ENCODE data around the gene TMCO1. TPM values are rescaled to one million over a fixed set of nuclear protein-coding genes. Genes with fewer than 3 reads are reported as not detected.
A peak's percentile ranks its signal among the peaks of the same experiment; 100 is the strongest.
"Not testable (repeated sequence)": the region's sequence is repeated elsewhere in the genome, so short reads cannot be mapped to it uniquely, and the experiment has no call there.

TMCO1 gene, protein sequence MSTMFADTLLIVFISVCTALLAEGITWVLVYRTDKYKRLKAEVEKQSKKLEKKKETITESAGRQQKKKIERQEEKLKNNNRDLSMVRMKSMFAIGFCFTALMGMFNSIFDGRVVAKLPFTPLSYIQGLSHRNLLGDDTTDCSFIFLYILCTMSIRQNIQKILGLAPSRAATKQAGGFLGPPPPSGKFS
- total RNA-seq: 10 to 100 TPM; 50.8 to 62.5 (median 53.2) TPM

DNA sequence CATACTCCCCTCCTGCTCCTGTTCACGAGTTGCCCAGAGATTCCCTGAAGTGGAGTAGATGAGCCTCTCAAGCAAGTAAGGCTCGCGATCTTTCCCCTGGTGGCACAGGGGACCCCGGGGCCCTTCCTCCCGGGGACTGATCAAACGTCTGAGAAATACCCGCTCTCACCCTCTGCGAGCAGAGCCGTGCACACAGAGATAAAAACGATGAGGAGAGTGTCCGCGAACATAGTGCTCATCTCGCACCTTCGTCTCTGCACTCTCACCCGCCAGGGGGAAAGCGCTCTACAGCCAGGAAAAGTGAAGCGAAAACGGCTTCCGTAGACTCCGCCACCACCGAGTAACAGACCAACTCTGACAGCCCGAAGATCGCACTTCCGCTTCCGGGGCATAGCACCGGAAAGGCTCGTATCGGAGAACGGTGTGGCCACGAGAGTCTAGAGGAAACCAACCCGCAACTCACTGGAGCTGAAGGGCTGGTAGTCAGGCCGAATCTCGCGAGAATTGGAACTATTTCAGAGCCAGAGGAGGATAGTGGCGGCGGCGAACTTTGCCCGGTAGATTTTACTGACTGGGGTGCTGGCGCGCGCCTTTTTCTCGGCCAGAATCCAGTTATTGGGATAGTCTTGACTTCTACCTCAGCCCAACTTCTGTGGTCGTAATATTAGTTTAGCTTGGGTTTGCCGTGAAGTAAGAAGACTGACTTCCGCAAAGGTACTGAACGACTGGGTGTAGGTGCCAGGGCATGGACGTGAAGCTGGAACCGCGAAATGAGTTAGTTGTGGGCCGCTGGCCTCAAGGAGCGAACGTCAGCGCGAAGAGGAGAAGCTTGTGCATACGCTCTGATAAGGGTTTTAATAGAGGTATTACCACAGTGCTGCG is at the start of gene TMCO1:
Gene TMCO1, minus strand, starts transcription at position 356 of the 882 bp plus-strand sequence. Its CDS starts 117 bp downstream, at position 239.
- DNase-seq (ENCODE audit: low spot score) (peak; percentile 94), ATAC-seq (ENCODE audit: low FRiP score) (peak; percentile 98)
- TF ChIP-seq, protein P1, sequence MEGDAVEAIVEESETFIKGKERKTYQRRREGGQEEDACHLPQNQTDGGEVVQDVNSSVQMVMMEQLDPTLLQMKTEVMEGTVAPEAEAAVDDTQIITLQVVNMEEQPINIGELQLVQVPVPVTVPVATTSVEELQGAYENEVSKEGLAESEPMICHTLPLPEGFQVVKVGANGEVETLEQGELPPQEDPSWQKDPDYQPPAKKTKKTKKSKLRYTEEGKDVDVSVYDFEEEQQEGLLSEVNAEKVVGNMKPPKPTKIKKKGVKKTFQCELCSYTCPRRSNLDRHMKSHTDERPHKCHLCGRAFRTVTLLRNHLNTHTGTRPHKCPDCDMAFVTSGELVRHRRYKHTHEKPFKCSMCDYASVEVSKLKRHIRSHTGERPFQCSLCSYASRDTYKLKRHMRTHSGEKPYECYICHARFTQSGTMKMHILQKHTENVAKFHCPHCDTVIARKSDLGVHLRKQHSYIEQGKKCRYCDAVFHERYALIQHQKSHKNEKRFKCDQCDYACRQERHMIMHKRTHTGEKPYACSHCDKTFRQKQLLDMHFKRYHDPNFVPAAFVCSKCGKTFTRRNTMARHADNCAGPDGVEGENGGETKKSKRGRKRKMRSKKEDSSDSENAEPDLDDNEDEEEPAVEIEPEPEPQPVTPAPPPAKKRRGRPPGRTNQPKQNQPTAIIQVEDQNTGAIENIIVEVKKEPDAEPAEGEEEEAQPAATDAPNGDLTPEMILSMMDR (IDR thresholded peaks at IDR 0.05): no peak

DNA sequence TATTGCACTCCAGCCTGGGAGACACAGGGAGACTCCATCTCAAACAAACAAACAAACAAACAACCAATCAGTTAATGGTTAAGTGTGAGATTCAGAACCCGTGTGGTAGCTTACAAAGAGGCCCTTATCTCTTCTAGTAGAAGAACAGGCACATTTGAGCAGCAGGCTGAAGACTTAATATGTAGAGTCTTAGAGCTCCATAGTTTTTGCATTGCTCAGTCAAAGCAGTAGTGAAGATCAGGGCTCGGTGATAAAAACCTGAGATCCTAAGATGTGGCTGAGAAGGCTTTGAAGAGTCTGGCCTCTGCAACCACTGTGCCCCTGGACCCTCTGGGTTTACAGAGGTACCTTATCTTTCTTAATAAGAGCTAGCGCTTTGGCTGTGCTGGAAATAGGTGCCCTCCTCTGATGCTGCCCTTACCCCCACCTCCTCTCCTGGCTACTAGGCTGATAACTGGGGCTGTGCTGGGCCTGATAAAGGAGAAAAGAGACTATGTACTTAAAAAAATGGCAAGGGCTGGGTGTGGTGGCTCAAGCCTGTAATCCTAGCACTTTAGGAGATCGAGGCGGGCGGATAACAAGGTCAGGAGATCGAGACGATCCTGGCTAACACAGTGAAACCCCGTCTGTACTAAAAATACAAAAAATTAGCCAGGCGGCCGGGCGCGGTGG is 48.3 kb upstream of the TMCO1 start:
- TF ChIP-seq, protein P1 (IDR thresholded peaks at IDR 0.05): no peak
- ATAC-seq (ENCODE audit: low FRiP score): no peak
- no peak for DNase-seq (ENCODE audit: low spot score)

DNA sequence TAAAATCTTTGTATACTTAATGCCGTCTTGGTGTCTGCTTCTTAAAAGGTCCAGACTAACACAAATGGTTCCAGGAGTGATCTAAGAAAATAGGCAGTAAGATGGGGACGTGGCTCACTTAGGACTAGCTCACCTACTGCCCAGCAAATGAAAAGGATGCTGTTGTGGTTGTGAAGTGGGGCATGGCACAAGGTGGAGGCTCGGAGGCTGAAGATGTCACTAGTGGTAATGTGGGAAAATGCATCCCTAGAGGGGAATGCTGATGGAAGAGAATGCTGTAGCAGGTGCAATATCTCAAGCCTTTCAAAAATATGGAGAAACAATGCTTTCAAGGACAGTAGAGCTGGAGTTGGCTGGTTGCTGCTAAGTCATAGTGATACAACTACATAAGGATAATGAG is 47.5 kb upstream of the TMCO1 start:
- TF ChIP-seq, protein P1 (IDR thresholded peaks at IDR 0.05): no peak
- no peak for DNase-seq (ENCODE audit: low spot score)
- no peak for ATAC-seq (ENCODE audit: low FRiP score)

DNA sequence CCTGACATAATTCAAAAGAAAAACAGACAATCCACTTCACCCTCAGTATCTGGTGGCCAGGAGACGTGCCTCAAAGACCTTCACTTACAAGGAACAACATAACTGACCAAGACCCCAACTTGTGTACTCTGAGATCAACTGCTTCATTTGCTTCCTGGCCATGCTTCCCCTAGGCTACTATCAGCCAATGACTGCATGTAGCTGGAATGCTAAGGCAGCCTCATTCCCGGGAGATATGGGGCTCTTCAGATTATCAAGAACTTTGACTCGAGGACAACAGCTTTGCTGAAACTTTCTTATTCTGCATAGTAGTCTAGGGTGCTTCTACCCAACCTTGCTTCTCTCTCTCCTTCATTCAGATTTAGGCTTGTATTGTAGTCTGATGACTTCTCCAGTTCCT is 47.1 kb upstream of the TMCO1 start:
- ATAC-seq (ENCODE audit: low FRiP score): no peak
- DNase-seq (ENCODE audit: low spot score): no peak
- TF ChIP-seq, protein P1 (IDR thresholded peaks at IDR 0.05): no peak

DNA sequence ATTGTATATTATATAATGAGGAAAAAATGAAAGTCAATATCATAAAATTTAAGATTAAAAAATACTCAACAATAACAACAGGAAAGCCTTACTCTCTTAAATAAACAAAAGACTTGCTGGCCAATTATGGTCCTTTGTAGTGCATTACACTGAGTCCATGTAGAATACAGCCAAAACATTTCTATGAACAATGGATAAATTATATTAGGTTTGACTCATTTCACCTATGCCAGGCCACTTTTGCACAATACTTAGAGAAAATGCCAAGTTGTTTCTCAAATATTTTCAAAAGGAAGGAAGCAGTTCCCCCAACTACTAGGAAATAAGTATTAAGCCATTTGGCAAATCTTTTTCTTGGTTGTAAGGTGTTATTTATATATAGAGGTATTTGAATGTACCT is 38.9 kb upstream of the TMCO1 start:
- DNase-seq (ENCODE audit: low spot score): no peak
- no peak for ATAC-seq (ENCODE audit: low FRiP score)
- TF ChIP-seq, protein P1 (IDR thresholded peaks at IDR 0.05): no peak

DNA sequence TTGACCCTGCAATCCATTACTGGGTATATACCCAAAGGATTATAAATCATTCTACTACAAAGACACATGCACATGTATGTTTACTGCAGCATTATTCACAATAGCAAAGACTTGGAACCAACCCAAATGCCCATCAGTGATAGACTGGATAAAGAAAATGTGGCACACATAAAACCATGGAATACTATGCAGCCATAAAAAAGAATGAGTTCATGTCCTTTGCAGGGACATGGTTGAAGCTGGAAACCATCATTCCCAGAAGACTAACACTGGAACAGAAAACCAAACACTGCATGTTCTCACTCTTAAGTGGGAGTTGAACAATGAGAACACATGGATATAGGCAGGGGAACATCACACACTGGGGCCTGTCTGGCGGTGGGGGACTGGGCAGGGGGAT is 35.8 kb upstream of the TMCO1 start:
- not testable (repeated sequence) for ATAC-seq (ENCODE audit: low FRiP score); DNase-seq (ENCODE audit: low spot score)

DNA sequence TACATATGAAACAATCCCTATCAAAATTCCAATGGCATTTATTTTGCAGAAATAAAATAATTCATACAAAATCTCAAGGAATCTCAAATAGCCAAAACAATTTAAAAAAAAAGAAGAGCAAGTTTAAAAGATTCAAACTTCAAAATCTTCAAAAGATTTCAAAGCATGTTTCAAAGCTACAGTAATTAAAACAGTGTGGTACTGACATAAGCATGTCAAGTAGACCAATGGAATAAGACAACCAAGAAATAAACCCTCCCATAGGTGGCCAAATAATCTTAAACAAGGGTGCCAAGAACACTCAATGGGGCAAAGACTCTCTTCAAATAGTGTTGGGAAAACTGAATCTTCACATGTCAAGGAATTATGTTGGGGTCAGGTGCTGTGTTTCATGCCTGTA is 30.7 kb upstream of the TMCO1 start:
- DNase-seq (ENCODE audit: low spot score): no peak
- TF ChIP-seq, protein P1 (IDR thresholded peaks at IDR 0.05): no peak
- ATAC-seq (ENCODE audit: low FRiP score): no peak
